ENCODE measurements around the gene SLC25A20.
"Not testable (repeated sequence)": the region's sequence is repeated elsewhere in the genome, so short reads cannot be mapped to it uniquely, and the experiment has no call there.

The SLC25A20 gene, protein sequence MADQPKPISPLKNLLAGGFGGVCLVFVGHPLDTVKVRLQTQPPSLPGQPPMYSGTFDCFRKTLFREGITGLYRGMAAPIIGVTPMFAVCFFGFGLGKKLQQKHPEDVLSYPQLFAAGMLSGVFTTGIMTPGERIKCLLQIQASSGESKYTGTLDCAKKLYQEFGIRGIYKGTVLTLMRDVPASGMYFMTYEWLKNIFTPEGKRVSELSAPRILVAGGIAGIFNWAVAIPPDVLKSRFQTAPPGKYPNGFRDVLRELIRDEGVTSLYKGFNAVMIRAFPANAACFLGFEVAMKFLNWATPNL

DNA sequence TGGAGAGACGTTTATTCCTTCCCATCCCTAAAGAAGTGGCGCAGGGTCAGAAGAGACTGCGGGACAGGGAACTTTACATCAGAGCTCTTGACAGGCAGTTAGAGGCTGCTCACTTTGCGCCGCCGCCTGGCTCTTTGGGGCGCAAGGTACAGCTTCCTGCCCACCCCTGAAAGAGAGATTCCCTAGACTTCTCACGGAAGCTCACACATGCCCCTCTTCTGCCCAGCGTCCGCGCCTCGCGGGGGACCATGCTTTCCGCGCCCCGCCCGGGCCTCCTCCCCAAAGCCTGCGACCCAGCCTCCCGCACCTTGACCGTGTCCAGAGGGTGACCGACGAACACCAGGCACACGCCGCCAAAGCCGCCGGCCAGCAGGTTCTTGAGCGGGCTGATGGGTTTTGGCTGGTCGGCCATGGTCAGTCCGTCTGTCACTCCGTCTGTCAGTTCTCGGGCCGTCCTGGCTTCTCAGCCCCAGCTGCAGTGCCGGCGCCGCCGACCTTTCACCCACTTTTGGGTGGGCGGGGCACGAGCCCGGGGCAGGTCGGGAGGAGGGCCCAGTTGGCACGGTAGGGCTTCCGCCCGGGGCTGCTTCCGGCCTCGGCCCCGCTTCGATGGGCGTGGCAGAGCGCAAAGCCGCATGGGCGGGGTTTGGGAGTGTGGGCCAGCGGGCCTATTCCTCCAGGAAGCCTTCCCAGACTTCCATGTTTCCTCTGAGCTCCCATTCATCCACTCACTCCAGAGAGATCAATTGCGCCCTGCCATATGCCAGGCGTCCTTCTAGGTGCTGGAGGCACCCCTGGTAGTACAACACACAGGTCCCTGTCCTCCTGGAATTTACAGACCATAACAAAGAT lies at the start of gene SLC25A20:
SLC25A20 (minus strand) TSS at position 500 of the 852 bp plus-strand sequence; CDS start at position 412, 88 bp downstream.
- peak; percentile 94 for DNase-seq (ENCODE audit: low read depth, low spot score)

DNA sequence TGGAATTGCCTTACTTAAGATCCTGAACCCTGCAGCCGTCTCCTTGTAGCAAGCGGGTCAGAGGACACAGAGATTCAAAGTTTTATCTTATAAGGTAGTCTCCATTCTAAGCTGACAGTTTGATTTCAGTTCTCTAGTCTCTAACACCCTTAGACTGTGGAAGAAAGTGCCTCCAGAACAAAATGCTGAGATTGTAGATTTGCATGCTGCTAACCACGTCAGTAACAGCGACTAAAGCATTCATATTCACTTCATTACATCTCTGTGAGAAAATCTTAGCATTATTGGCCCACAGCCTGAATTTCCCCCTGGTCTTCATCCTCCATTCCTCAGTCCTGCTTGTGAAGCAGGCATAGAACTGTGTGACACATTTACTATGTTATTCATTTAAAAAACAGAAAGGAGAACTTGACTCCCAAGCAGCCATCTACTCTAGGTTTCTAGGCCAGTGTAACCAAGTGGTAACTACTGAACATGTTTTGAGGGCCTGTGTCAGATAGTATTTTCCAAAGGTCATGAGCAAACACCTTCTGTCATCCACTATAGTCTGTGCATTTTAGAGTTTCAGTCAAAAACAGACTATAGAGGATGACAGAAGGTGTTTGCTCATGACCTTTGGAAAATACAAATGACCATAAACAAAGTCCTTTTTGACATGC lies 47.3 kb upstream of the SLC25A20 start:
- peak; percentile 7 for DNase-seq (ENCODE audit: low read depth, low spot score)

DNA sequence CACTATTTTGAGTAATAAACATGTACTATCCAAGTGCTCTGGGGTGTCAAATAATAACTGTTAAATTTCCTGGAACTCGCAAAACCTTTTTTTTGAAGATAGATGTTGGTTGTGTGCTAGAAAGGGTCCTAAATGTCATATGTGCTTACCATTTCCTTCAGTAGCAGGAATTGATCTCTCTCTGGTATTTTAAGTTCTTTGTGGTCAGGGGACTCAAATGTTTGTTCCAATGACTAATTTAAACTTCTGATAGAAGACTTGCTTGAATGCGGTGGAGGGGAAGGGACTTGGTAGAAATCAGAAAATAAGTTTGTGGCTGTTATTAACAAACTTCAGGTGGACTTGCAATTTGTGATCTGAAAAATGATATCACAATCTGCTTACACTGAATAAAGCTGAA lies 46.8 kb upstream of the SLC25A20 start:
- no peak for DNase-seq (ENCODE audit: low read depth, low spot score)

GRCh38 chr3:48938689-48939088 lies 40.0 kb upstream of the SLC25A20 start:
- no peak for DNase-seq (ENCODE audit: low read depth, low spot score)

GRCh38 chr3:48938156-48938555 lies 39.5 kb upstream of the SLC25A20 start:
- DNase-seq (ENCODE audit: low read depth, low spot score): peak; percentile 54

- DNase-seq (ENCODE audit: low read depth, low spot score): no peak
Measured at GRCh38 chr3:48935530-48935929, 36.8 kb upstream of the SLC25A20 start.

DNA sequence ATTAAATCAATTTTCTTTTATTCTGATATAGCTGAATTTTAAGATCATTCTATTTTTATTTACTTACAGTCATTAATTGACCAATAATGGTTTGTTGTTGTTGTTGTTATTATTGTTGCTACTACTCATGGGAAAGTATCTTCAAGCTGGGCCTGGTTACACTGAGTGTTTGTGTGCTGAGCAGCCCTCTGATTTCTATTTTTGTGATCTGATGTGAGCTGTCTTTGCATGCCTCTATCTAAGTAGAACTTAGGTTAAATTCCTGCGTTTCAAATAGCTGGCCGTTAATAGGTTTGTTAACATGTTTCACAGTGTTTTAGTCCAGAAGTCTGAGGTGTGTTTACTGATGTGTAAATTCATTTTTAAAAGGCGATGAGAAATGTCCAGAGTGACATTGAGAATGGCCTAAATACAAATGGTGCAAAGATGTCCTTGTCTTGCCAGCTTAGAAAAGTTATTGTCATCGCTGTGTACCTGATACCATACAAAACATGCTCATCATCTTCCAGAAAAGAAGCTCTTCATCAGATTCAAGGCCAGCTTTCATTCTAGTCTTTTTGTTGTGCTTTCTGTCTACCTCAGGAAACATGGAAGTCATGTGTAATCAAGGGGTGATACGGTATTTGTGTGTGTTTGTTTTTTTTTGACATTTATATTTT lies 35.8 kb upstream of the SLC25A20 start:
- no peak for DNase-seq (ENCODE audit: low read depth, low spot score)

GRCh38 chr3:48931944-48932580 lies 33.4 kb upstream of the SLC25A20 start:
- DNase-seq (ENCODE audit: low read depth, low spot score): no peak

GRCh38 chr3:48930590-48930989 lies 31.9 kb upstream of the SLC25A20 start:
- DNase-seq (ENCODE audit: low read depth, low spot score): no peak

DNA sequence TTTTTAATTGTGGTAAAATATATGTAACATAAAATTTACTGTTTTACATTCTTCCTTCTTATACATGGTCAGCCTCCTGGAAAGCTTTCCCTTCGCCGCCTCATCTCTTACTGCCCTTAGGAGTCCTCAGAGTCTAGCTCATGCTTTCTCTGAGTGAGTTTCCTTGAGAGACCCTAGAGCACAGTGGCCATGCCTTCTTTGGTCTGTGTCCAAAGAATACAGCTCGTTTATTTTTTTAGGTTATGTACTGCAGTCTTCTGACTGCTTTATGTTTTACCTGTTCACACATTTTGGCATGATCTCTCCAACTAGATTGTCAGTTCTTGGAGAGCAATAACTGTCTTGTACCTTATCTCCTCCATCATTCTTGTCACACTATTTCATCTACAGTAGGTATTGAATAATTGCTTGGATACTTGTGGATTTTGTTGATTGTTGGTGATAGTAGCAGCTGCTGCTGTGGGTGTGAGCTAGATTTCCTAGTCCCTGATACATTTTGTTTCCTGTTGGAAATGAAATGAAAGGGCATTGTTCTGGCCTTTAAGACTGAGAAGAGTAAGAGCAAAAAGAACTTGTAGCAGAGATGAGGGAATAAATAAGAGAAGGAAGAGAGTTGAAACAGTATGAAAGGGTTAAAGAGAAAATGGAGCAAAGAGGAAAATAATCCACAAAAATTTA lies 30.8 kb upstream of the SLC25A20 start:
- peak; percentile 24 for DNase-seq (ENCODE audit: low read depth, low spot score)

DNA sequence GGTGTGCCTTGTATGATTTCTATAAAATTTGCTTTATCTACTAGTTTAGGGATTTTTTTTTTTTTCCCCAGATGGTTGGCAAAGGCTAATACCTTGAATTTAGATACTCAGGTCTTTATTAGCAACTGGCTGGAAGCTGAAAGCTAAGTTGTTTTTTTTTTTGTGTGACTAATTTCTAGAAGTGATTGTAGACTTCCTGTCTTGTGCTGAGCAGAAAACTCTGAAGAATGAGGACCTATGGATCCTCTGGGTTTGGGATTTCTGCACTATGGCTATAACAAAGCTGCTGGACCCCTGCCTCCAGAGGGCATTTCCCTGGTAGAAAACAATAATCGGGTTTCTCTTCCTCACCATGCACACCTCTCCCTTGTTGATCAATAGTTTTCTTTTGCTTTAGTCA lies 30.0 kb upstream of the SLC25A20 start:
- DNase-seq (ENCODE audit: low read depth, low spot score): no peak

DNA sequence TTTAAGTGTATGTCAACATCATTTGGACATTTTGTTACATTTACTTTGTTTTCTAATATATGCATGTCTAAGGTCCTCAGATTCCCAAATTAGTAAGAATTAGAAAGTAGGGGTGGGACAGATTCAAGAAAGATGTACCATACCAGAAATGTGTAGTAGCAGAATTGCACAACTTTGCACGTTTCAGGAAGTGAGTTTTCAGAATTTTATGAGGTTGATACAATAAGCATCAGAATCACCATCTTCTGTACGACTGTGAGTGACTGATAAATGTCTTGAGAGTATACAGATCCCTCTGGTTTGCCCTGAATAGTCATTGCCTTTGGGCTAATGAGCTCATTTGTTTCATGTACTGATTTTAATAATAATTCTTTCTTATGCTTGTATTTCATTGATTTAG lies 29.2 kb upstream of the SLC25A20 start:
- no peak for DNase-seq (ENCODE audit: low read depth, low spot score)

- no peak for DNase-seq (ENCODE audit: low read depth, low spot score)
Measured at GRCh38 chr3:48926425-48927392, 28.0 kb upstream of the SLC25A20 start.

DNA sequence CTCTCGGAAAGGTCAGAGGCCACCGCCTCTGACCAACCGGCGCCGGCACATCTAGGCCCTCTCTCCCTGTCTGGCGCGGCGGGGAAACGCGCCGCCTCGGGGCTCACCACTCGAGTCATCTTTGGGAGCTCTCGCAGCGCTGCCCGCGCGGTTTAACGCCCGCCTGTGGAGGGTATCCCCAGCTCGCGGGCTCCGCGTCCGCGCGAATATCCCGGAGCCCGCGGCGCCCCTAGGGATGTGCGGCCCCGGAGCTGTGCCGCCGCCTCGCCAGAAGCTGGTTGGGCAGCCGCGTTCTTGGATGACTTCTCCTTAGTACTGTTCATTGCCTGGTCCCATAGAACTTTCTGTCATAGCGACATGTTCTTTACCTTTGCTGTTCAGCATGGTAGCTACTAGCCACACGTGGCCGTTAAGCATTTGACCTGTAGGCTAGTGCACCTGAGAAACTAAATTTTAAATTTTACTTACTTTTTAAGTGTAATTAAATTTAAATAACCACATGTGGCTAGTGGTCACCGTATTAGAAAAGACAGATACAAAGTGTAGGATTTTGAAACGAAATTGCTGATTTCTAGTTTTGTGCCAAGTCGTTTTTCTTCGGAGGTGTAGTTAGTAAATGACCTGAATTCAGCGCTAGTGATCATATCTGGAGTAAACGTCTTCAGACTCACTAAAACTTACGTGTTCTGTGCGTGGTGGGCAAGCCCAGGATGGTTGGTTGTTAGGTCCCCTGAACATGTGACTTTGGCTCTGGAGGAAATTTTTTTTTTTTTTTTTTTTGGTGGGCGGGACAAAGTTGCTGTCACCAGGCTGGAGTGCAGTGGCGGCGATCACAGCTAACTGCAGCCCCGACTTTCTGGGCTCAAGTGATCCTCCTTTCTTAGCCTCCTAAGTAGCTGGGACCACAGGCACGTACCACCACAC lies 20.8 kb upstream of the SLC25A20 start:
- DNase-seq (ENCODE audit: low read depth, low spot score): peak; percentile 61

GRCh38 chr3:48918388-48919214 lies 19.9 kb upstream of the SLC25A20 start, which contains the start of gene ARIH2:
TSS of gene ARIH2 (plus strand) at chr3:48918842. CDS start at chr3:48927559, 8,717 bp downstream.
- DNase-seq (ENCODE audit: low read depth, low spot score): peak; percentile 97

DNA sequence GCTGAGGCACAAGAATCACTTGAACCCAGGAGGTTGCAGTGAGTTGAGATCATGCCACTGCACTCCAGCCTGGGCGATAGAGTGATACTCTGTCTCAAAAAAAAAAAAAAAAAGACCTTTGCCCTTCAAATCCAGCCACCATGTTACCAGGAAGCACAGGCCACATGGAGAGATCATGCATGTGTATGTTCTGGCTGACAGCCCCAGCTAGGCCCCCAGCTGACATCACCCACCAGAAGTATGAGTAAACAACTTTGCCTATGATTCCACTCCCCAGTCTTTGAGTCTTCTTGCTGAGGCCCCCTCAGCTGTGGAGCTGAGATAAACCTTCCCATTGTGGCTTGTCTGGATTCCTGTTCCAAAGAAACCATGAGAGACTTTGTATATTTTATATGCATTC lies 16.6 kb upstream of the SLC25A20 start:
- no peak for DNase-seq (ENCODE audit: low read depth, low spot score)

GRCh38 chr3:48907026-48907425 lies 8.3 kb upstream of the SLC25A20 start:
- not testable (repeated sequence) for DNase-seq (ENCODE audit: low read depth, low spot score)

Measured in astrocyte of the hippocampus (primary cell).